ENCODE results near the gene MOV10. TPM values are rescaled to one million over a fixed set of nuclear protein-coding genes. Genes with fewer than 3 reads are reported as not detected.

The MOV10 gene
- total and polyA plus RNA-seq, 9 of the 15 experiments (the other 6 are each of a cell fraction or from before 2014, with no cell fraction given), result 16.7 to 105 (median 49.5) TPM

DNA sequence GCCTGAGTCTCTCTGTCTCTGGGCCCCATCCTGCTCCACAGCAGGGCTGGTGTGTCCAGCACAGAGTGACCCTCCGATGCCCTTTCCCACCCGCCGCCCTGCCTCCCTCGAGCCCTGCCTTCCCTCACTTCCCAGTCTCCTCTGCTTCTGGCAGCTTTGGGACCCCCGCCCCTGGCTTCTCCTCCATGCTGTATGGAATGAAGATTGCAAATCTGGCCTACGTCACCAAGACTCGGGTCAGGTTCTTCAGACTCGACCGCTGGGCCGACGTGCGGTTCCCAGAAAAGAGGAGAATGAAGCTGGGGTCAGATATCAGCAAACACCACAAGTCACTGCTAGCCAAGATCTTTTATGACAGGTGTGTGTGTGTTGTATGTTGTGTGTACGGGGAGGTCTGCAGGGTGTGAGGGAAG is 14.3 kb downstream of the MOV10 start (continued):
- TF ChIP-seq DMBX1 (CRISPR knock-in tag; IDR thresholded peaks at IDR 0.05; ENCODE audit: borderline replicate concordance), result no peak
- TF ChIP-seq, protein P1, sequence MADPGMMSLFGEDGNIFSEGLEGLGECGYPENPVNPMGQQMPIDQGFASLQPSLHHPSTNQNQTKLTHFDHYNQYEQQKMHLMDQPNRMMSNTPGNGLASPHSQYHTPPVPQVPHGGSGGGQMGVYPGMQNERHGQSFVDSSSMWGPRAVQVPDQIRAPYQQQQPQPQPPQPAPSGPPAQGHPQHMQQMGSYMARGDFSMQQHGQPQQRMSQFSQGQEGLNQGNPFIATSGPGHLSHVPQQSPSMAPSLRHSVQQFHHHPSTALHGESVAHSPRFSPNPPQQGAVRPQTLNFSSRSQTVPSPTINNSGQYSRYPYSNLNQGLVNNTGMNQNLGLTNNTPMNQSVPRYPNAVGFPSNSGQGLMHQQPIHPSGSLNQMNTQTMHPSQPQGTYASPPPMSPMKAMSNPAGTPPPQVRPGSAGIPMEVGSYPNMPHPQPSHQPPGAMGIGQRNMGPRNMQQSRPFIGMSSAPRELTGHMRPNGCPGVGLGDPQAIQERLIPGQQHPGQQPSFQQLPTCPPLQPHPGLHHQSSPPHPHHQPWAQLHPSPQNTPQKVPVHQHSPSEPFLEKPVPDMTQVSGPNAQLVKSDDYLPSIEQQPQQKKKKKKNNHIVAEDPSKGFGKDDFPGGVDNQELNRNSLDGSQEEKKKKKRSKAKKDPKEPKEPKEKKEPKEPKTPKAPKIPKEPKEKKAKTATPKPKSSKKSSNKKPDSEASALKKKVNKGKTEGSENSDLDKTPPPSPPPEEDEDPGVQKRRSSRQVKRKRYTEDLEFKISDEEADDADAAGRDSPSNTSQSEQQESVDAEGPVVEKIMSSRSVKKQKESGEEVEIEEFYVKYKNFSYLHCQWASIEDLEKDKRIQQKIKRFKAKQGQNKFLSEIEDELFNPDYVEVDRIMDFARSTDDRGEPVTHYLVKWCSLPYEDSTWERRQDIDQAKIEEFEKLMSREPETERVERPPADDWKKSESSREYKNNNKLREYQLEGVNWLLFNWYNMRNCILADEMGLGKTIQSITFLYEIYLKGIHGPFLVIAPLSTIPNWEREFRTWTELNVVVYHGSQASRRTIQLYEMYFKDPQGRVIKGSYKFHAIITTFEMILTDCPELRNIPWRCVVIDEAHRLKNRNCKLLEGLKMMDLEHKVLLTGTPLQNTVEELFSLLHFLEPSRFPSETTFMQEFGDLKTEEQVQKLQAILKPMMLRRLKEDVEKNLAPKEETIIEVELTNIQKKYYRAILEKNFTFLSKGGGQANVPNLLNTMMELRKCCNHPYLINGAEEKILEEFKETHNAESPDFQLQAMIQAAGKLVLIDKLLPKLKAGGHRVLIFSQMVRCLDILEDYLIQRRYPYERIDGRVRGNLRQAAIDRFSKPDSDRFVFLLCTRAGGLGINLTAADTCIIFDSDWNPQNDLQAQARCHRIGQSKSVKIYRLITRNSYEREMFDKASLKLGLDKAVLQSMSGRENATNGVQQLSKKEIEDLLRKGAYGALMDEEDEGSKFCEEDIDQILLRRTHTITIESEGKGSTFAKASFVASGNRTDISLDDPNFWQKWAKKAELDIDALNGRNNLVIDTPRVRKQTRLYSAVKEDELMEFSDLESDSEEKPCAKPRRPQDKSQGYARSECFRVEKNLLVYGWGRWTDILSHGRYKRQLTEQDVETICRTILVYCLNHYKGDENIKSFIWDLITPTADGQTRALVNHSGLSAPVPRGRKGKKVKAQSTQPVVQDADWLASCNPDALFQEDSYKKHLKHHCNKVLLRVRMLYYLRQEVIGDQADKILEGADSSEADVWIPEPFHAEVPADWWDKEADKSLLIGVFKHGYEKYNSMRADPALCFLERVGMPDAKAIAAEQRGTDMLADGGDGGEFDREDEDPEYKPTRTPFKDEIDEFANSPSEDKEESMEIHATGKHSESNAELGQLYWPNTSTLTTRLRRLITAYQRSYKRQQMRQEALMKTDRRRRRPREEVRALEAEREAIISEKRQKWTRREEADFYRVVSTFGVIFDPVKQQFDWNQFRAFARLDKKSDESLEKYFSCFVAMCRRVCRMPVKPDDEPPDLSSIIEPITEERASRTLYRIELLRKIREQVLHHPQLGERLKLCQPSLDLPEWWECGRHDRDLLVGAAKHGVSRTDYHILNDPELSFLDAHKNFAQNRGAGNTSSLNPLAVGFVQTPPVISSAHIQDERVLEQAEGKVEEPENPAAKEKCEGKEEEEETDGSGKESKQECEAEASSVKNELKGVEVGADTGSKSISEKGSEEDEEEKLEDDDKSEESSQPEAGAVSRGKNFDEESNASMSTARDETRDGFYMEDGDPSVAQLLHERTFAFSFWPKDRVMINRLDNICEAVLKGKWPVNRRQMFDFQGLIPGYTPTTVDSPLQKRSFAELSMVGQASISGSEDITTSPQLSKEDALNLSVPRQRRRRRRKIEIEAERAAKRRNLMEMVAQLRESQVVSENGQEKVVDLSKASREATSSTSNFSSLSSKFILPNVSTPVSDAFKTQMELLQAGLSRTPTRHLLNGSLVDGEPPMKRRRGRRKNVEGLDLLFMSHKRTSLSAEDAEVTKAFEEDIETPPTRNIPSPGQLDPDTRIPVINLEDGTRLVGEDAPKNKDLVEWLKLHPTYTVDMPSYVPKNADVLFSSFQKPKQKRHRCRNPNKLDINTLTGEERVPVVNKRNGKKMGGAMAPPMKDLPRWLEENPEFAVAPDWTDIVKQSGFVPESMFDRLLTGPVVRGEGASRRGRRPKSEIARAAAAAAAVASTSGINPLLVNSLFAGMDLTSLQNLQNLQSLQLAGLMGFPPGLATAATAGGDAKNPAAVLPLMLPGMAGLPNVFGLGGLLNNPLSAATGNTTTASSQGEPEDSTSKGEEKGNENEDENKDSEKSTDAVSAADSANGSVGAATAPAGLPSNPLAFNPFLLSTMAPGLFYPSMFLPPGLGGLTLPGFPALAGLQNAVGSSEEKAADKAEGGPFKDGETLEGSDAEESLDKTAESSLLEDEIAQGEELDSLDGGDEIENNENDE (IDR thresholded peaks at IDR 0.05; ENCODE audit: low read depth, low read length), result no peak
- TF ChIP-seq CBFA2T2 (conservative IDR thresholded peaks at IDR 0.05), result peak; percentile 50
- TF ChIP-seq ZNF436 (CRISPR knock-in tag; IDR thresholded peaks at IDR 0.05), result no peak
- TF ChIP-seq, protein P2, sequence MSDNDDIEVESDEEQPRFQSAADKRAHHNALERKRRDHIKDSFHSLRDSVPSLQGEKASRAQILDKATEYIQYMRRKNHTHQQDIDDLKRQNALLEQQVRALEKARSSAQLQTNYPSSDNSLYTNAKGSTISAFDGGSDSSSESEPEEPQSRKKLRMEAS (CRISPR knock-in tag; IDR thresholded peaks at IDR 0.05), result 0 out of 2 replicates have a peak, but pooled peaks have one; percentile 27
- peak in 1 of 2 experiments; percentile 37; a peak in 1 of 4 replicates for TF ChIP-seq HDAC1 (IDR thresholded peaks at IDR 0.05)
- TF ChIP-seq BDP1 (IDR thresholded peaks at IDR 0.05; ENCODE audit: insufficient read depth, insufficient read length), result no peak
- TF ChIP-seq LARP7 (IDR thresholded peaks at IDR 0.05), result no peak
